Lung microvascular endothelial cell (primary cell): ENCODE results near the gene EDN2. TPM values are rescaled to one million over a fixed set of nuclear protein-coding genes. Genes with fewer than 3 reads are reported as not detected.

Source experiments
- DNase-seq, 2 donors: peaks; one replicate each; pipeline versions ENCODE4 v3.0.0 to v3.0.0-alpha.2; 2010; ENCODE audit warnings: low read depth in 2 of 2
- total RNA-seq: library from RNA; depleted of rRNA; stranded (reverse); fragments of >200 nt; gene quantifications from 2 replicates; pipeline ENCODE4 v1.2.1, GENCODE V29; 2014

The EDN2 gene
- not detected in 2 replicates for total RNA-seq

DNA sequence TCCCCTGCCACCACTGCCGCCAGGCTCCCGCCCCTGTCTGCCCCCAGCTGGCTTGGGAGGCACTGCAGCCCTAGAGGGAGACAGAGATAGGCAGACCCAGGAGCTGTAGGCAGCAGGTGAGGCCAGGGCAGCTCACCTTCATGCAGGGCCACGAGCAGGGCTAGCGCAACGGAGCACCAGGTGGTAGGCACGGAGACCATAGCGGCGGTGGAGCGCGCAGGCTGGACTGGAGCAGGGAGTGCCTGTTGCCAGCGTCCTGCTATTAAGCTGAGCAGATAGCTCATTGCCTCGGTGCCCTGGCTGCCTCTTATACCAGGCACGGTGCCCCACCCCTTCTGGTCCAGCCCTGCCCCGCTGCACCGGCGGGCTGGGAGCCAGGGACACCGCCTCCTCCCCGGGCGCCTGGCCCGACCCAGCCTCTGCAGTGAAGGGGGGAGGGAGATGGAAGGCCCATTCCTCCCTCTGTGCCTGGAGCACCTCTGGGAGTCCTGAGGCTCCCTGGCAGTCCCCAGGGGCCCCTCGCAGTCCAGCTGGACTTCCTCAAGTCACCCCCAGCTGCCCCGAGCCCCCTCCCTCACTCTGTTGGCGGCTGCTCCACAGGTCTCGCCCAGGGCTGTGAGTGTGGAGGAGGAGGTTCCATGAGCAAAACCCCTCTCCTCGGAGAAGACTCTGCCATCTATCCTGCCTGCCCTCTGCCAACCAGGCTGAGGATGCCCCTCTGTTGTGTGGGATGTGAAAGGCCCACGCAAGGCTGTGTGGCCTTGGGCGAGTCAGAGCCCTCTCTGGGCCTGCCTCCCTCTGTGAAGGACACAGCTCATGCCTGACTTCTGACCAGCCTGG is at the start of gene EDN2:
TSS of gene EDN2 (minus strand) at position 282 of the 840 bp plus-strand sequence. CDS start at position 200, 82 bp downstream.
- peak in 1 of 2 donors; percentile 16 for DNase-seq

DNA sequence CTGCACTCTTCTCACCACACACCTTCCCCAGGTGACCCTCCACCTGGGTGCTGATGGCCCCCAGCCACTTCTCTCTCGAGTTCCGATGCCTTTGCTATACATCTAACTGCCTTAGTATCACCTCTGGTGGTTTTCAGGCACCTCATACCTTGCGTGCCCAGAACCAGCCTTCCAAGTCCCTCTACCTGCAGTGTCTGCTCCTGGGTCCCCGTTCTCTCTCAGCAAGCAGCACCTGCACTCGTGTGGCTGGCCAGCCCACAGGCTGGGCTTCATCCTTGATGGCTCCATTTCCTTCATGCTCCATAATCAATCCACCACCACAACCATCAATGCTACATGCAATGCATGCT is 49.2 kb upstream of the EDN2 start:
- DNase-seq, result no peak

DNA sequence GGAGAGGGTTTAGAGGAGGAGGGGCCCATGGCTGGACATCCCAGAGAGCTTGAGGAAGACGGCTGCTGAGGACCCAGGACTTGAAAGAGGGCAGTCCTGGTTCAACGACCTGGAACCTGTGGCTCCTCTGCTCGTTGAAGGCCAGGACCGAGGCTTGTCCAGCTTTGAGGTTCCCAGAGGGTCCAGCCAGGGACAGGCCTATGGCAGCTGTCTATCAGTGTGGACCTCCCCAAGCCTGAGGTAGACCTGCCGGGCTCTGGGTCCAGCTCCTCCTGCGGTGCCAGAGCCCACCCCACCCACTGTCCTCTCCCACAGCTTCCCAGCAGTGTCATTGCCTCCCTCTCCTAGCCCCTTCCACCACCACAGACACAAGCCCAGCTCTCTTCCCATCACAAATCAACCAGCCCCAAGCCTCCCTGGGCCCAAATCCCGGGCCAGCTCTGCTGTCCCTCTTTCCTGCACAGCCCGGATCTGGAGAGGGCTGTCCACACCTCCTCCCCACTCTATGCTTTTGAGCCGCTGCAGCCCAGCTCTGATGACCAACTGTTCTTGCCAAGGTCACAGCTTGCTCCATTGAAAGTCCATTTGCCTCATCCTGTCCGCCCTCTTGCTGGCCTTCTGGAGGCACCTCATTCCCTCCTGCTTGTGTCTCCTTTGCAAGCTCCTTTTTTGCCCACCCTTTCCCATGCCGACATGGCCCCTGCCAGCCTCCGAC is 48.7 kb upstream of the EDN2 start:
- DNase-seq, result no peak

DNA sequence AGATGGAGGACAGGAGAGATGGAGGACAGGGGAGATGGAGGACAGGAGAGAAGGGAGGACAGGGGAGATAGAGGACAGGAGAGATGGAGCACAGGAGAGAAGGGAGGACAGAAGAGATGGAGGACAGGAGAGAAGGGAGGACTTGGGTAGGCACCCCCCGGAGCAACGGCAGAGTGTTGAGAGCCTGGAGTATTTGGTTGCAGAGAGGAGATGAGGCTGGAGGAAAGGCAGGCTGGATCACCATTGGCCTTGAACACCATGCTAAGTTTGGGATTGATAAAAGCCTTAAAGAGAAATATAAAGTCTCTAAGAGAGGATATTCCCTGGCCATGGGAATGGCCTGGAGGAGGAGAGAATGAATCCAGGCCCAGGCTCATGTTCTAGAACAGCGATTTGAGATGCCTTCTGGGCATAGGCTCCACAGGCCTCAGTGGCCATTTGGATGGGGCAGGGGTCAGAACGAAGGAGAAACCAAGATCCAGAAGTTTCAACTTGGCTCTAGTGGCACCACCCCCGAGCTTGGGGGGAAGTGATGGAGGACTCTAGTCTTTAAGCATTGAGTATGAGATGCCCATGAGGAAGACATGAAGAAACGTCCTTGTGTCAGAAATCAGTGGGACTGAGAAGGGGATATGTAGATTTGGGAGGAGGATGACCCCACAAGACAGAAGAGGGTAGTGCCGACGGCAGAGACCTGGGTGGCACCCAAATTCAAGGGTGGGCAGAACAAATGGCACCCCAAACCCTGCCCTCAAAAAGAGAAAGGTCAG is 47.9 kb upstream of the EDN2 start:
- no peak for DNase-seq

DNA sequence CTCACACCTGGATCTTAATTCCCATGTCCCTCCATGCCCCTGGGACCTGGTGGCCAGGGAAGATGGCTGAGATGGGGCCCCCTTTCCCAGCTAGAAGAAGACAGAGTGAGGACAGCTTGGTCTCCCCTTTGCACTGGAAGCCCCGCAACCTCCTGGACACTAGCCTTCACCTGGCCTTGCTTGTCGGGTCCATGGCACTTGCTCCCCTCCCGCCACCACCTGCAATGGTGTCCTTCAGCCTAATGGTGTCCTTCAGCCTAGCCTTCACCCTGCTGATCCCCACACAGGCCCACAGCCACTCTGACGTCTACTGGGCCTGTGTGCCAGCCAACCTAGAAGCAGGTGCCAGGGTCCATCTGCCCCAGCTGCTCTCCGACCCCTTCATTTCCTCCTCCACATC is 45.9 kb upstream of the EDN2 start:
- no peak for DNase-seq

DNA sequence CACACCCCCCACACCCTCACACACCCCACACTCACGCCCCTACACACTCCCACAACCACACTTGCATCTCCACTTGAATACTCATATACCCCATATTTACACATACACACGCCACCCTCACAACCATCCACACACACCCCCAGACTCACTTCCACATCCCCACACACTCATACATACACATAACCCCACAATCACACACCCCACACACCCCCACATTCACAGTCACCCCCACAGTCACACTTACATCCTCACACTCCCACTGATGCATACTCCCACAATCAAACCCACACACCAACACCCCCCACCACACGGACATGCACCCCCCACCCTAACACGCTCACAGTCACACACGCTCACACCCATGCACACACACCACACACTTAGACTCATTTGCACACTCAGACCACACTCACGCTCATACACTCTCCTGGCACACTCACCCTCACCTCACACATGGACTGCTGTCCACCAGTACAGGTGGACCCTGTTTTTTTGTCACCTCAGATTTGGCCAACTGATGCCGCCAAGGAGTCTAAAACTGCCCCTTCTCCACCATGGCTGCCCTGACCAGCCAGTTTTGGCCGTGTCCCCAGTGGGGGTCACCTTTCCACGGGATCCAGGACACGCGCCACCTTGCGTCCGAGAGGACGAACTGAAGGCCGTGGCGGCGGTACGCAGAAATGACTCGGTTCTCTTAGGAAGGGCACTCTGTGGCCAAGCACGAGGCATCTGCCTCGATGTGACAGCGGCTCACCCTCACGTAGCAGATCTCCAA is 45.3 kb upstream of the EDN2 start:
- DNase-seq, result no peak

DNA sequence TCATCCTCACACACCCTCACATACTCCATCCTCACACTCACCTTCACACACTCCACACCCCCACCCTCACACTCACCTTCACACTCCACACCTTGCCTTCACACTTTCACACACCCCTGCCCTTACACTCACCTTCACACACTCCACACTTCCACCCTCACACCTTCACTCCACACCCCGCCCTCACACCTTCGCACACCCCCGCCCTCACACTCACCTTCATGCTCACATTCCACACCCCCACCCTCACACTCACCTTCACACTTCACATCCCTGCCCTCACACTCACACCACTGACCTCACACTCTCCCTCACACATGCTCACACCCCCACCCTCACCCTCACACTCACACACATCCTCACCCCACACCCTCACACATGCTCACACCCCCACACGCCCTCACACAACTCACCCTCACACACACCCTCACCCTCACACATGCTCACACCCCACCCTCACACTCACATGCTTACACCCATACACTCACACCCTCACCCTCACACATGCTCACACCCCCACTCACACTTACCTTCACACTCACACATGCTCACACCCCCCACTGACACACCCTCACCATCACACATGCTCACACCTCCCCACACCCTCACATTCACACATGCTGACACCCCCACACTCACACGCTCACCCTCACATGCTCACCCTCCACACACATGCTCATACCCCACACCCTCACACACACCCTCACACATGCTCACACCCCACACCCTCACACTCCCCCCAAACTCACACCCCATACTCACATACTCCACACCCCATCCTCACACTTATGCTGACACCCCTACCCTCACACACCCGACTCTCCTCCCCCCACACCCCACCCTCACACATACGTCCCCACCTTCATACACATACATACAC is 44.5 kb upstream of the EDN2 start:
- DNase-seq, result no peak

DNA sequence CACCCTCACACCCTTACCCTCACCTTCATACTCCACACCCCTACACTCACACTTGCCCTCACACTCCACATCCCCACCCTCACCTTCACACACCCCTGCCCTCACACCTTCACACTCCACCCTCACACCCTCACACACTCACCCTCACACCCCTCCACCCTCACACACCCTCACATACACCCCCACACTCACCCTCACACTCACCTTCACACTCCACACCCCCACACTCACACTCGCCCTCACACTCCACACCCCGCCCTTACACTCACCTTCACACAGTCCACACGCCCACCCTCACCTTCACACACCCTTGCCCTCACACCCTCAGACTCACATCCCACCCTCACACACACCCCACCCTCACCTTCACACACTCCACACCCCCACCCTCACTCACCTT is 43.6 kb upstream of the EDN2 start:
- no peak for DNase-seq

DNA sequence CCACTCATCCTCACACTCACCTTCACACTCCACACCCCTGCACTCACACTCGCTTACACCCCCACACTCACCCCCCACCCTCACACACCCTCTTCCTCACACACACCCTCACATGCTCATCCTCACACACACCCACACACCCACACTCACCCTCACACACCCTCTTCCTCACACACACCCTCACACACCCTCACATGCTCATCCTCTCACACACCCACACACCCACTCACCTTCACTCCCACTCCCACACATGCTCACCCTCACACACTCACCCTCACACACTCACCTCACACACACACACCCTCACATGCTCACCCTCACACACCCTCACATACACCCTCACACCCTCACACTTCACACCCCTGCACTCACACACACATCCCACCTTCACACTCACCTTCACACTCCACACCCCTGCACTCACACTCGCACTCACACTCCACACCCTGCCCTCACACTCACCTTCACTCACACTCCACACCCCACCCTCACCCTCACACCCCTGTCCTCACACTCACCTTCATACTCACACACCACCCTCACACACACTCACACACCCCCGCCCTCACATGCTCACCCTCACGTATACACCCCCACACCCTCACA is 42.6 kb upstream of the EDN2 start:
- no peak for DNase-seq

DNA sequence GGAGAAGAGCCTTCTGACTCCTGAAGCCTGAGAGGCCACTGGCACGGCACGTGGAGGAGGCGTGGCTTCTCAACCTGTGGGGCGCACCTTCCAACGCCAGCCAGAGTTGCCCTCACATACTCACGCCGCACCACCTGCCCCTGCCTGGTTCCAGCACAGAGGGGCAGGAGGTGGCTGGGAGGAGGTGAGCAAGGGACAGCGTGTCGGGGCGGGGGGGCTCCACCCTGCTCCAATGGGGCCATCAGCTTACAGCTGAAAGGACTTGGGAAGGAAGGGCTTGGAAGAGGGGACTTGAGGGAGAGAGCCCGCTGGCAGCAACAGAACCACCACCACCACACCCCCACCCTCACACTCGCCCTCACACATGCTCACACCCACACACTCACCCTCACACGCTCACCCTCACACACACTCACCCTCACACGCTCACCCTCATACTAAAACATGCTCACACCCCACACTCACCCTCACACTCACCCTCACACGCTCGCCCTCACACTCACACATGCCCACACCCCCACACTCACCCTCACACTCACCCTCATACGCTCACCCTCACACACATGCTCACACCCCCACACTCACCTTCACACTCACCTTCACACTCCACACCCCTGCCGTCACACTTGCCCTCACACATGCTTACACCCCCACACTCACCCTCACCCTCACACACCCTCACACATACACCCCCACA is 41.6 kb upstream of the EDN2 start:
- DNase-seq, result no peak

DNA sequence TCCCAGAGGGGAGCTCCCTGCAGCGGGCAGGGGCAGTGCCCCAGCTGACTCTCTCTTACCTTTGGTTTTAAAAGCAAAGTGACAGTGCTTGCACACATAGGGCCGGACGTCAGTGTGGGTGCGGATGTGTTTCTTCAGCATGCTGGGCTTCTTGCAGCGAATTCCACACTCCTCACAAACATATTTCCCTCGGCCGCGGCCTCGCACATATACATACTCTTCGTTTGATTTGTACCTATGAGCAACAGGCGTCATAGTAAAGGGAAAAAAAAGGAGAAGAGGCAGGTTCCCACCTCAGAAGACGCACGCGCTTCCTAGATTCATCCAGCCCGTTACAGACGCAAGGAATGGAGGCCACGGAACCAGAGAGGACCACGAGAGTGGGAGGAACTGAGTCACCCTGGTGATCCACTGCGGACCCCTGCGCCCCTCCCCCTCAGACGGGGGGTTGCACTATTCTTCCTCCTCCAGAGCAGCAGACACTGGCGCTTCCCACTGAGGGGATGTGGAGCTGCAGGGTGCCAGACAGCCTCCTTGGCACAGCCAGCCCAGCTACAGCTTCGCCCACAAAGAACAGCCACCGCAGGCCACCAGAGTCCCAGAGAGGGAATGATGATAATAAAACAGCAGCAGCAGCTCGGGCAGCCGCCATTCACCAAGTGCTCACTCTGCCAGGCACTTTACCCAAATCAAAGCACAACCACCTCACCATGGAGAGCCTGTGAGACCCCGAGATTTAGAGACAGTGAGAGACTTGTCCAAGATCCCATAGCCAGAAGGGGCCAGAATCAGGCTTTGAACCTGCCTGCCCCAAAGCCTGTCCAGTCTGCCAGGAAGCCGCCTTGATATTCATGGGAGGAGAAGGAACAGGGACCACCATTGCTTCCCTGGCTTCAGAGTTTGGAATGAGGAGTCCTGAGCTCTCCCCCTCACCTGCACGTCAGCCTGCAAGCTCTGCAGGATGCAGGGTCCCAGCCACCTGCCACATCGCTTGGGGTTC is 40.5 kb upstream of the EDN2 start:
- no peak for DNase-seq

DNA sequence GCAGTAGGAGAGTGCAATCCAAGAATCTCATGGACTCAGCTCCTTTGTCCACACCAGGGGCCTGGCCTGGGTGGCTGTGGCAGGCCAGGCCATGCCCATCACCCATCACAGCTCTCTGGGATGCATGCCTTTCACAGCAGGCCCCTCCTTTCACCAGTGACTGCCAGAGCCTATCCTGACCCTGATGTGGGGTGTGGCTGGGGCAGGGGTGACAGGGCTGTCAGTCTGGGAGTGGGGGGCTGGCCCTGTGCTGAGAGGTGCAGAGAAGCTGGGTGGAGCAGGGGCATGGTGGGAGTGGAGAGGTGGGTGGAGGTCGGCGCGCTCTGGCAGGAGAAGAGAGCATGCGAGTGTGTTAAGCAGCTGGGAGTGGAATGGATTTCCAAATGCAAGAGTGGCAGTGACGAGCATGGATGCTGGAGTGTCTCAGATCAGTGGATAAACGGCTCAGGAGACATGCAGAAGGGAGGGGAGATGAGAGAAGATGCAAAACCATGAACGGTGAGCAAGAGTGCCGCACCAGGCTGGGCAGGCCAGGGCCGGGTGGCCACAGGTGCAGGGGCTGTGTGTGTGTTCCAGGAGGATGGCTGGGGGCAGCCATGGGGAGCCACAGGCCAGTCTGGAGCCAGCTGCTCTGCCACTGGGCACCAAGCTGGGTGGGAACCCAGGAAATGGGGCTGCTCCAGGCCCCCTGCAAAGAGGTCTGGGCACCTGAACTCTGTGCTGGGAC is 39.6 kb upstream of the EDN2 start:
- no peak for DNase-seq

DNA sequence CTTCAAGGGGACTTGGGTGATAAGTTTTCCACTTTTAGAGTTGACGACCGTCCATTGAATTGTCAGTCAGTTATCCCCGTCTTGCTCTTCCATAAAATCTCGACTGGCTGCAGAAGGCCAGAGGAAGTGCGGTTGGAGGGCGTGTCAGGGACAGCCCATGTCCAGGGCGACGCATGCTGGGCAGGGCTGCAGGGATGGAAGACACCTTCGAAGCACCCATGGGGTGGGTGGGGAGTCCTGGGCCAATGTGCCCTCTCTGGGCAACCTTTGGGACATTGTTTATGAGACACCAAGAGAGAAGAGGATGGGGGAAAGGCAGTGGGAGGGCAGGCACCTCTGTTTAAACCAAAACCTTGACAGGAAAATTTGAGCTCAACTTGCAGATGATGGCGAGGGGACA is 38.6 kb upstream of the EDN2 start:
- DNase-seq, result no peak

DNA sequence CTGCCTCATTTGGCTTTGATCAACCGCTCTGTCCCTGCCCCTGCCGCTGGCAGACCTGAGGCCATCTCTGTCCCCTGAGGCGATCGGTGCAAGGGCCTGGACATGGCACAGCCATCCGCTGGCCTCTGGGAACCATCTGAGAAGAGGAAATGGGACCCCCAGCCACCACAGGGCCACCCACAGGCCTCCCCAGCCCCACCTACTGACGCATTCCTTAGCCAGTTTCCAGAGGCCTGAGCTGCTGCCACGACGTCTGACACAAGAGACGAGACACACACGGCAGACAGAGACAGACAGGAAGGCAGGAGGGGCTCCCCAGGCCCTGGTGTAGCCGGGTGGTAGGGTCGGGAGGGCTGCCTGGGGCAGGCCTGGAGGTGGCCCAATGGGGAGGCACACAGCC is 37.3 kb upstream of the EDN2 start:
- DNase-seq, result no peak

DNA sequence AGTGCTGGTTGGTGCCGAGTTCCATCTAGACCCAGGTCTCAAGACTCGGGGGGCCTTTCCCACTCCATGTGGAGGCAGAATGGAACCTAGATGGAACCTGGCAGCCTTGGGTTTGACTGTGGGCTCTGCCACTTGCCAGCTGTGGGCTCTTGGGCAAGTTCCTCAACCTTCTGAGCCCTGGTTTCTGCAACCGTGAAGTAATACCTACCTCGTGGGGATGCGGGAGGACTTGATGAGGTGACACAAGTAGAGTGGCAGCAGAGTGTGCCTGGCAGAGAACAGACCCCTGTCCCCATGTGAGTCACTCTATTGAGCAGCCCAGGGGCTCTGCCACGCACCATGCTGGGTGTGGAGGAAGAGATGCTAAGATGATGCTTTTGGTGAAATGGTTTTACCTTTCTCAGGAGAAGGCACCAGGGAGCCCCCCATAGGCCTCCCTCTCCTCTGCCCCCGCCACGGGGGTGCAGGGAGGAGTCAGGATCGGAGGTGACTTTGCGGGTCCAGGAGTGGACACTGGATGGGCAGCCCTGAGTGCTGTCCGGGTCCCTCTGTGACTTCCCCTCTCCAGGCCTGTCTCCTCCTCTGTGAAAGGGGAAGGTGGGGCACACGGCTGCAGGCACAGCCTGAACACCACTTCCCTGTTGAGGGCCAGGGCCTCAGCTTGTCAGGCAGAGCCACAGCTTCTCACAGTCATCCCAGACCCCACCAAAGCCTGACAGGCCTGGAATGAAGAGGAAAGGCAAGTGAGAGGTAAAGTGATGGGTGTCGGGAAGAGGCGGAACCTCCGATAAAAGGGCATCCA is 36.7 kb upstream of the EDN2 start:
- no peak for DNase-seq

DNA sequence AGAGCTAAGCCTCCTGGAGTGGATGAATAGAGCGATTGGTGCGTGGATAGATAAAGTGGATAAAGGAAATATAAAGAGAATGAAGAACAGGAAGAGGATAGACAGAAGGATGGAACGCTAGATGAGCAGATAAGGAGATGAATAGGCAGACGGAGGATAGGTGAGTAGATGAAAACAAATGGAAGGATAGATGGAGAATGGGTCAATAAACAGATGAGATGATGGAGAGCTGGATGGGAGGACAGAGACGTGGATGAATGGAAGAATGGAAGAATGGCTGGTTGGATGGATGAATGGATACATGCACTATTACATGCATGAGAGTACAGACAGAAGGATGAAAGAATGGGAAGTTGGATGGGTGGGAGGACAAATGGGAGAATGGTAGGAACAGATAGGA is 35.2 kb upstream of the EDN2 start:
- no peak for DNase-seq

DNA sequence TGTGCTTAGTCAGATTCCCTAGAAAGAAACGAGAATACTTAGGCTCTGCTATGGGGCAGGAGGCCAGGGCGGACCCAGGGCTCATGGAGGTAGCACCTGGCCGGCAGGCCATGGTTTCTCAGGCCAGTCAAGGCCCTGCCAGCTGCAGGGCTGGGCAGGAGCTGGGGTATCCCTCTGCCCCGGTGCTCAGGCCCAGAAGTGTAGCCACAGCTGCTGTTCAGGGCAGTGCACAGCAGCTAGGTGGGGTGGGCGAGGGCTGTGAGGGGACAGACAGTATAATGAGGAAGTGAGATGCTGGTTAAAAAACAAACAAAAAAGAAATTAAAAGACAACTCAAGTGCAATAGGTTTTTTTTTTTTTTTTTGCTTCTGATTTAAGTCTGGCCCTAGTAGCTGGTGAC is 34.0 kb upstream of the EDN2 start:
- no peak for DNase-seq
